PC-9 (cell line): ENCODE results near the gene ENPP7. TPM values are rescaled to one million over a fixed set of nuclear protein-coding genes. Genes with fewer than 3 reads are reported as not detected.

Source experiments
- BruUV-seq: library from RNA; stranded (reverse); fragments of 400-500 nt; replicated peaks from 2 replicates; lab custom pipeline; 2021; lab: Mats Ljungman, UMichigan
- CTCF ChIA-PET: fragments of 300-600 bp; sonication (Branson Sonifier 250); formaldehyde crosslinking; loops from one replicate; lab custom pipeline; 2022; ENCODE audit warnings: antibody characterized with exemption; lab: Charles Lee
- POLR2A ChIA-PET: fragments of 300-600 bp; sonication (Branson Sonifier 250); formaldehyde crosslinking; loops from one replicate; lab custom pipeline; 2022; ENCODE audit warnings: antibody characterized with exemption; ENCODE audit not compliant: unreplicated experiment; lab: Charles Lee
- DNase-seq, 2 experiments: peaks; one replicate each; pipeline versions ENCODE4 v3.0.0 to v3.0.0-alpha.2; 2015 to 2022; ENCODE audit warnings: mixed read lengths in 1 of 2
- H2AFZ ChIP-seq: fragments of 200-600 bp; sonication (generic); 2 replicates; pipeline ENCODE4 v1.8.1; 2017; ENCODE audit warnings: antibody characterized with exemption
- H3F3A ChIP-seq: fragments of 200-600 bp; sonication (generic); 2 replicates; pipeline ENCODE4 v1.8.1; 2017; ENCODE audit warnings: antibody characterized with exemption, mild to moderate bottlenecking, low read depth; ENCODE audit not compliant: insufficient read depth
- H3K27ac ChIP-seq: fragments of 200-600 bp; sonication (generic); 2 replicates; pipeline ENCODE4 v1.6.1; 2016; ENCODE audit warnings: mixed run types
- H3K27me3 ChIP-seq: fragments of 200-600 bp; sonication (generic); 2 replicates; pipeline ENCODE4 v1.6.1; 2016; ENCODE audit warnings: low read depth, mixed run types; ENCODE audit not compliant: insufficient read depth
- H3K36me3 ChIP-seq: fragments of 200-600 bp; sonication (generic); 2 replicates; pipeline ENCODE4 v1.6.1; 2016; ENCODE audit warnings: low read depth, mixed run types
- H3K4me1 ChIP-seq: fragments of 200-600 bp; sonication (generic); replicated peaks from 2 replicates; pipeline ENCODE4 v1.6.1; 2016; ENCODE audit warnings: mixed run types; ENCODE audit not compliant: insufficient read depth
- H3K4me2 ChIP-seq: fragments of 200-600 bp; sonication (generic); 2 replicates; pipeline ENCODE4 v1.6.1; 2017; ENCODE audit warnings: mixed run types
- H3K4me3 ChIP-seq: fragments of 200-600 bp; sonication (generic); 2 replicates; pipeline ENCODE4 v1.6.1; 2016; ENCODE audit warnings: mixed run types
- H3K79me2 ChIP-seq: fragments of 200-600 bp; sonication (generic); 2 replicates; pipeline ENCODE4 v1.6.1; 2017; ENCODE audit warnings: low read depth, mixed run types
- H3K9me2 ChIP-seq: fragments of 200-600 bp; sonication (generic); 2 replicates; pipeline ENCODE4 v1.8.1; 2017; ENCODE audit warnings: mild to moderate bottlenecking; ENCODE audit not compliant: insufficient read depth
- H3K9me3 ChIP-seq: fragments of 200-600 bp; sonication (generic); 2 replicates; pipeline ENCODE4 v1.8.1; 2016; ENCODE audit warnings: low read depth; ENCODE audit not compliant: insufficient read depth
- H4K20me1 ChIP-seq: fragments of 200-600 bp; sonication (generic); 2 replicates; pipeline ENCODE4 v1.8.1; 2017; ENCODE audit not compliant: insufficient read depth
- EZH2 ChIP-seq: fragments of 200-600 bp; sonication (generic); IDR thresholded peaks from 2 replicates; pipeline ENCODE4 v1.8.0; 2017; ENCODE audit warnings: antibody characterized with exemption, low read depth
- intact Hi-C: fragments of 100-400 bp; cut with micrococcal nuclease; formaldehyde crosslinking; loops from one replicate; pipeline ENCODE4 v1.10.0; 2022; ENCODE audit not compliant: unreplicated experiment
- total RNA-seq: library from RNA; stranded (reverse); gene quantifications from 2 replicates; pipeline ENCODE4 v1.2.3, GENCODE V29; 2021
- TF ChIP-seq, protein P1 (sequence below): fragments of 200-600 bp; sonication (generic); conservative IDR thresholded peaks from 2 replicates; pipeline ENCODE4 v1.6.1; 2017; ENCODE audit warnings: mixed run types, antibody characterized with exemption, mild to moderate bottlenecking, moderate library complexity

Gene ENPP7
- total RNA-seq, 1 experiment from 2014 or later, result not detected

DNA sequence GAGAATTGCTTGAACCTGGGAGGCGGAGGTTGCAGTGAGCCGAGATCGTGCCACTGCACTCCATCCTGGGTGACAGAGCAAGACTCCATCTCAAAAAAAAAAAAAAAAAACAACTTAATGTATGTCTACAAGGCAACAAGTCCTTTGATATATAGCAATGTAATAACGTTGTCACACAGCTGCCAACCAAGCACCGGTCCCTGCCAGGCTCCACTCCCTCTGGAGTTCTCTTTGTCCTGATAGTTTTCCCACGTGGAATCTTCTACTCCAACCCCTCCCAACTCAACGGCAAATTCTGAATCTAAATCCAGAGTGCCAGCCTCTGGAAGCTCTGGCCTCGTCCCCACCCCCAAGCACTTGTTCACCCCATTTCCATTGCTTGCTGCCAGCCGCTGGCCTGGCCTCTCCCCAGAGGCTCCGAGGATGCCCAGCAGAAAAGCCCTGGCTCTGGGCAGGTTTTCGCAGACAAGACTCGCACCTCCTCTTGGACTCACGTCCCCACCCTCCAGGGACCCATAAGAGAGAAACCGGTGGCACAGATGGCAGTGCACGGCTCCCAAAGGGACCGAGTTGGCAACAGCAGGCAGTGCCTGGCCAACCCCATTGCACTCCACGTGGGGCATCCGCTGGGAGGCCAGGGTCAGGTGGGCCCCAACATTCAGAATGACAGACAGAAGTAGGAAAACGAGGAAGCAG is 31.3 kb downstream of the ENPP7 start:
- no peak overlapping the region for H3K4me3 ChIP-seq
- ChIA-PET CTCF (no interaction called here), POLR2A (no interaction called here)
- H3K27ac ChIP-seq, result no peak overlapping the region
- DNase-seq, result no peak
- H3K27me3 ChIP-seq, result no peaks in the 10 kb centered on the region
- no peaks in the 10 kb centered on the region for H3K36me3 ChIP-seq
- BruUV-seq, result no TSS peak
- intact Hi-C loops, result no loop called here
- no peaks in the 10 kb centered on the region for H3K9me3 ChIP-seq
- no peak for TF ChIP-seq EZH2
- TF ChIP-seq, protein P1, sequence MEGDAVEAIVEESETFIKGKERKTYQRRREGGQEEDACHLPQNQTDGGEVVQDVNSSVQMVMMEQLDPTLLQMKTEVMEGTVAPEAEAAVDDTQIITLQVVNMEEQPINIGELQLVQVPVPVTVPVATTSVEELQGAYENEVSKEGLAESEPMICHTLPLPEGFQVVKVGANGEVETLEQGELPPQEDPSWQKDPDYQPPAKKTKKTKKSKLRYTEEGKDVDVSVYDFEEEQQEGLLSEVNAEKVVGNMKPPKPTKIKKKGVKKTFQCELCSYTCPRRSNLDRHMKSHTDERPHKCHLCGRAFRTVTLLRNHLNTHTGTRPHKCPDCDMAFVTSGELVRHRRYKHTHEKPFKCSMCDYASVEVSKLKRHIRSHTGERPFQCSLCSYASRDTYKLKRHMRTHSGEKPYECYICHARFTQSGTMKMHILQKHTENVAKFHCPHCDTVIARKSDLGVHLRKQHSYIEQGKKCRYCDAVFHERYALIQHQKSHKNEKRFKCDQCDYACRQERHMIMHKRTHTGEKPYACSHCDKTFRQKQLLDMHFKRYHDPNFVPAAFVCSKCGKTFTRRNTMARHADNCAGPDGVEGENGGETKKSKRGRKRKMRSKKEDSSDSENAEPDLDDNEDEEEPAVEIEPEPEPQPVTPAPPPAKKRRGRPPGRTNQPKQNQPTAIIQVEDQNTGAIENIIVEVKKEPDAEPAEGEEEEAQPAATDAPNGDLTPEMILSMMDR, result no peak
- H4K20me1 ChIP-seq, result peaks cover 9% of the 10 kb centered on the region; the same call in 1 of the 2 replicates
- H3K9me2 ChIP-seq, result no peaks in the 10 kb centered on the region
- no peak overlapping the region for H3K4me2 ChIP-seq
- no peaks in the 10 kb centered on the region for H3F3A ChIP-seq
- no peaks in the 10 kb centered on the region for H3K4me1 ChIP-seq
- H3K79me2 ChIP-seq, result peaks cover 54% of the 10 kb centered on the region
- no peak overlapping the region for H2AFZ ChIP-seq

DNA sequence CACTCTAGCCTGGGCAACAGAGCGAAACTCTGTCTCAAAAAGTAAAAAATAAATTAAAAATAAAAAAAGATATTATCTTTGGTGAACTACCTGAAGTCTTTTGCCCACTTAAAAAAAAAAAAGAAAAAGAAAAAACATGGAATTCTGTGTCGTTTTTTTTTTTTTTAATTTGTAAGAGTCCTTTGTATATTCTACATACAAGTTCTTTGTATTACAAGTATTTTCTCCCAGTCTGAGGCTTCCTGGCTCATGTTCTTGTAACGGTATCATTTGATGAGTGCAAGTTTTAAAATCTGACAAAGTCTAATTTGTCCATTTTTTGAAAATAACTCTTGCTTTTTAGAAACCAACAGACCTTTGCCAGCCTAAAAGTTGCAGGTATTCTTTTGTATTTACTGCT is 35.0 kb downstream of the ENPP7 start:
- CTCF ChIA-PET, result interaction anchor here (0.7 kb wide), 1 partner anchor 720 kb away, joined by 4 read pairs; no protein-coding TSS in a partner anchor
- no peak for DNase-seq
- Histone ChIP-seq H3K9me3 (no peaks in the 10 kb centered on the region), H3K27ac (no peak overlapping the region), H3K4me1 (peaks cover 5% of the 10 kb centered on the region), H2AFZ (no peak overlapping the region), H3K9me2 (no peaks in the 10 kb centered on the region), H3F3A (peaks cover 6% of the 10 kb centered on the region; the same call in 1 of the 2 replicates), H3K79me2 (peaks cover 77% of the 10 kb centered on the region), H3K4me2 (no peak overlapping the region), H4K20me1 (peaks cover 14% of the 10 kb centered on the region; the same call in 1 of the 2 replicates), H3K36me3 (no peaks in the 10 kb centered on the region), H3K27me3 (no peaks in the 10 kb centered on the region), H3K4me3 (no peak overlapping the region)
- BruUV-seq, result no TSS peak
- TF ChIP-seq, protein P1, result no peak
- no peak for TF ChIP-seq EZH2
- intact Hi-C loops, result no loop called here
- POLR2A ChIA-PET, result no interaction called here

DNA sequence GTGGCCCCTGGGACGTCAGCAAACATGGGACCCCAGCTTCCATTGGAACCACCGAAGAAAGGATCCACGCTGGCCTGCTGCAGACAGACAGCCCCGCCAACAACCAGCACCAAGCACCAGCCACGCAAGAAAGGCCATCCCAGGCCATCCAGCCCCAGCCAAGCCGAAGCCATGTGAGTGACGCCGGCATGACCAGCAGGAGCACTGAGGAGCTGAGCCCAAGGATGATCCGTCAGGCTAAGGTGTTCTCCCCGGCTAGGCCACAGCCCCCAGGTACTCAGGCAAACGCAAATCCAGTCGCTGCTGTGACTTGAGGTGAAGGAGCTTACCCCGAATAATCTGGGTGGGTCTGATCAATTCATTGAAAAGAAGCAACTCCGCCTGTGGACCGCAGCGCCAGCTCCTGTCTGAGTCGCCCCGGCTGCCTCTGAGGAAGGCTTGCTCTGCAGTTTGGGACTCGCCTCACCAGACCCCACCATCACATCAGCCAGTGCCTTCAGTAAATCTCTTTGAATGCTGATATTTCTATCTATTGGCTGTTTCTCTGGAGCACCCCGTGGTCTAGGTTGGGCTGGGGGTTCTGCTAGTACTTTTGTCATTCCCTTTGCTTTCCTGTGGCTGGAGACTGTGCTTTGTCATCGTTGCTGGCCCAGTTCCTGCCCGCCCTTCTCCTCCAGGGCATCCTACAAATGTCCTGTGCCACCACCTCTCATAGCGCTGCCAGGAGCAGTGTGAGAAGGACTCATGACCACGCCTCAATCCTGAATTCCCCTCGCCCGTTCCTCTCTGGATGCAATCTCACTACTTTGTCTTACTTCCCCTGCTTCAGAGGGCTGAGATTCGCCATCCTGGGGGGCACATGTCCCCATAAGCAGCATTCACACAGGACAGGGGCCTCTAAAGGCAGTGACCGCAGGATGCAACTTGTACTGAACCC is 39.1 kb downstream of the ENPP7 start:
- POLR2A ChIA-PET, result interaction anchor here (0.6 to 0.7 kb wide), 4 partner anchors 11 to 123 kb away, joined by 3 to 18 read pairs (median 10); partner anchors contain the start of gene CBX8

More for the DNA sequence above, 39.1 kb downstream of the ENPP7 start:
- Histone ChIP-seq H4K20me1 (0 out of 2 replicates have a peak, but pooled peaks cover 10% of the 10 kb centered on the region), H3K4me3 (peak overlapping the region; percentile 95), H3K79me2 (peaks cover 46% of the 10 kb centered on the region), H3K4me2 (peak overlapping the region; percentile 90), H3K27ac (peak overlapping the region; percentile 97), H2AFZ (peak overlapping the region; percentile 77), H3K27me3 (no peaks in the 10 kb centered on the region), H3K36me3 (no peaks in the 10 kb centered on the region), H3F3A (peaks cover 6% of the 10 kb centered on the region; the same call in 1 of the 2 replicates), H3K9me3 (no peaks in the 10 kb centered on the region), H3K9me2 (no peaks in the 10 kb centered on the region), H3K4me1 (peaks cover 5% of the 10 kb centered on the region)
- CTCF ChIA-PET, result interaction anchor here (0.6 kb wide), 3 partner anchors 216 to 499 kb away, joined by 3 to 7 read pairs (median 5); no protein-coding TSS in a partner anchor
- peak; percentile 80 to 83 for DNase-seq
- TF ChIP-seq EZH2, result no peak
- TF ChIP-seq, protein P1, result no peak; the same call in 1 of the 2 replicates
- BruUV-seq, result TSS peak; percentile 74
- intact Hi-C loops, result loop anchor here (2.0 kb wide), 2 partner anchors 19 to 27 kb away; partner anchors contain the start of gene CBX8
